Calu3 (cell line): ENCODE results near the gene TGFBR1. TPM values are rescaled to one million over a fixed set of nuclear protein-coding genes. Genes with fewer than 3 reads are reported as not detected.
A peak's percentile ranks its signal among the peaks of the same experiment; 100 is the strongest.

Source experiments
- Bru-seq: library from RNA; stranded (reverse); fragments of 400-500 nt; gene quantifications from one replicate; lab custom pipeline; 2021; lab: Mats Ljungman, UMichigan
- BruChase-seq, 2 experiments: library from RNA; stranded (reverse); fragments of 400-500 nt; gene quantifications; one replicate each; lab custom pipeline; 2021; lab: Mats Ljungman, UMichigan
- BruUV-seq: library from RNA; stranded (reverse); fragments of 400-500 nt; replicated peaks from 2 replicates; lab custom pipeline; 2021; lab: Mats Ljungman, UMichigan
- CTCF ChIA-PET: fragments of 300-600 bp; sonication (Branson Sonifier 250); formaldehyde crosslinking; loops from one replicate; lab custom pipeline; 2022; ENCODE audit warnings: antibody characterized with exemption; lab: Charles Lee
- DNase-seq: peaks from one replicate; pipeline ENCODE4 v3.0.0; 2022
- H3K27ac Mint-ChIP-seq: one replicate; pipeline ENCODE4 v1.8.0; 2022; ENCODE audit warnings: mixed read lengths; ENCODE audit not compliant: unreplicated experiment
- H3K27me3 Mint-ChIP-seq: one replicate; pipeline ENCODE4 v1.8.0; 2022; ENCODE audit warnings: mixed read lengths; ENCODE audit not compliant: unreplicated experiment
- H3K36me3 Mint-ChIP-seq: one replicate; pipeline ENCODE4 v1.8.0; 2022; ENCODE audit warnings: mild to moderate bottlenecking, moderate library complexity, mixed read lengths; ENCODE audit not compliant: insufficient read depth, unreplicated experiment
- H3K4me1 Mint-ChIP-seq: one replicate; pipeline ENCODE4 v1.8.0; 2022; ENCODE audit warnings: mild to moderate bottlenecking, low read depth, mixed read lengths; ENCODE audit not compliant: unreplicated experiment
- H3K4me3 Mint-ChIP-seq: one replicate; pipeline ENCODE4 v1.8.0; 2022; ENCODE audit warnings: mild to moderate bottlenecking, low read depth, moderate library complexity, mixed read lengths; ENCODE audit not compliant: unreplicated experiment
- H3K9me3 Mint-ChIP-seq: one replicate; pipeline ENCODE4 v1.8.0; 2022; ENCODE audit warnings: low read depth, mixed read lengths; ENCODE audit not compliant: unreplicated experiment
- CTCF ChIP-seq: fragments of 200-600 bp; IDR thresholded peaks from one replicate; pipeline ENCODE4 v1.8.0; 2022; ENCODE audit warnings: antibody characterized with exemption; ENCODE audit not compliant: unreplicated experiment
- intact Hi-C: fragments of 100-400 bp; cut with micrococcal nuclease; formaldehyde crosslinking; loops from one replicate; pipeline ENCODE4 v1.10.0; 2022; ENCODE audit not compliant: unreplicated experiment
- long read RNA-seq: library from polyadenylated mRNA; stranded (forward); transcript quantifications from one replicate; pipeline ENCODE4 v2.0.0, GENCODE V29; 2022
- total RNA-seq: library from RNA; stranded (reverse); gene quantifications from 2 replicates; pipeline ENCODE4 v1.2.3, GENCODE V29; 2022

Gene TGFBR1
- total RNA-seq (19.4 and 22.6 TPM in 2 replicates), Bru-seq, nascent RNA (percentile 67 among the genes with signal in this experiment), BruChase-seq, experiment 1, labeled RNA remaining after a 6-hour chase (percentile 81 among the genes with signal in this experiment), BruChase-seq, experiment 2, labeled RNA remaining after a 2-hour chase (percentile 73 among the genes with signal in this experiment)
- long read RNA-seq, full-length matches to known transcripts = 16 of 22 reads
- long read RNA-seq, partial matches to known transcripts = 1 of 22 reads
- long read RNA-seq, other reads (novel, unspliced or antisense) = 5 of 22 reads

GRCh38 chr9:99104459-99105151, at the start of gene TGFBR1:
Gene TGFBR1 (plus strand): TSS chr9:99105113. CDS start chr9:99105206, 93 bp downstream.
- CTCF ChIA-PET = interaction anchor here (0.7 kb wide), 1 partner anchor 82 kb away, joined by 3 read pairs; no protein-coding TSS in a partner anchor
- intact Hi-C loops = no loop called here

GRCh38 chr9:99055384-99055783, 49.5 kb upstream of the TGFBR1 start:
- intact Hi-C loops = no loop called here
- H3K27me3 Mint-ChIP-seq = peaks cover 31% of the 10 kb centered on the region
- no TSS peak for BruUV-seq
- H3K27ac Mint-ChIP-seq = no peak overlapping the region
- no peaks in the 10 kb centered on the region for H3K4me1 Mint-ChIP-seq
- CTCF ChIA-PET = no interaction called here
- TF ChIP-seq CTCF = no peak
- no peak overlapping the region for H3K4me3 Mint-ChIP-seq
- H3K36me3 Mint-ChIP-seq = no peaks in the 10 kb centered on the region
- no peak for DNase-seq
- H3K9me3 Mint-ChIP-seq = peaks cover 2% of the 10 kb centered on the region

More at GRCh38 chr9:99104459-99105151, at the start of gene TGFBR1:
- Mint-ChIP-seq H3K4me1 (peaks cover 12% of the 10 kb centered on the region), H3K9me3 (no peaks in the 10 kb centered on the region), H3K4me3 (peak within 1 kb of the TSS; percentile 77), H3K27ac (peak within 1 kb of the TSS; percentile 36), H3K27me3 (no peaks in the 10 kb centered on the region), H3K36me3 (peaks cover 26% of the 10 kb centered on the region)
- TF ChIP-seq CTCF = no peak
- peak; percentile 92 for DNase-seq
- BruUV-seq = no TSS peak

- no peaks in the 10 kb centered on the region for H3K36me3 Mint-ChIP-seq
- TF ChIP-seq CTCF = no peak
- H3K4me3 Mint-ChIP-seq = no peak overlapping the region
- no TSS peak for BruUV-seq
- CTCF ChIA-PET = no interaction called here
- peaks cover 37% of the 10 kb centered on the region for H3K27me3 Mint-ChIP-seq
- no peak for DNase-seq
- intact Hi-C loops = no loop called here
- H3K9me3 Mint-ChIP-seq = peaks cover 2% of the 10 kb centered on the region
- no peaks in the 10 kb centered on the region for H3K4me1 Mint-ChIP-seq
- no peak overlapping the region for H3K27ac Mint-ChIP-seq
Measured at GRCh38 chr9:99056186-99056585, 48.7 kb upstream of the TGFBR1 start.

- TF ChIP-seq CTCF = no peak
- no peak overlapping the region for H3K27ac Mint-ChIP-seq
- H3K27me3 Mint-ChIP-seq = peaks cover 46% of the 10 kb centered on the region
- no TSS peak for BruUV-seq
- peaks cover 2% of the 10 kb centered on the region for H3K9me3 Mint-ChIP-seq
- intact Hi-C loops = no loop called here
- H3K36me3 Mint-ChIP-seq = no peaks in the 10 kb centered on the region
- CTCF ChIA-PET = no interaction called here
- H3K4me1 Mint-ChIP-seq = no peaks in the 10 kb centered on the region
- no peak for DNase-seq
- H3K4me3 Mint-ChIP-seq = no peak overlapping the region
Measured at GRCh38 chr9:99056886-99057664, 47.8 kb upstream of the TGFBR1 start.
